HepG2 (cell line): ENCODE data around the gene GPR149. TPM values are rescaled to one million over a fixed set of nuclear protein-coding genes. Genes with fewer than 3 reads are reported as not detected.

Experiments used
- ARNT2 ChIP-seq: sonication (generic); formaldehyde crosslinking; IDR thresholded peaks from 2 replicates; pipeline ENCODE4 v1.8.0; 2022; ENCODE audit warnings: mild to moderate bottlenecking, low read depth, missing genetic modification reagents, moderate library complexity
- CCDC6 ChIP-seq: sonication (generic); formaldehyde crosslinking; IDR thresholded peaks from 2 replicates; pipeline ENCODE4 v1.8.1; 2022; ENCODE audit warnings: mild to moderate bottlenecking, missing genetic modification reagents, moderate library complexity
- EZH2 ChIP-seq: conservative IDR thresholded peaks from 2 replicates; pipeline ENCODE4 v1.6.1; 2012; ENCODE audit warnings: mild to moderate bottlenecking, low read depth, low read length, moderate library complexity
- GFI1 ChIP-seq: sonication (generic); formaldehyde crosslinking; IDR thresholded peaks from 2 replicates; pipeline ENCODE4 v1.5.0; 2020; ENCODE audit warnings: missing genetic modification reagents, mild to moderate bottlenecking, borderline replicate concordance
- KDM1A ChIP-seq: IDR thresholded peaks from 2 replicates; pipeline ENCODE4 v1.6.1; 2016; ENCODE audit warnings: missing compliant biosample characterization
- KDM5B ChIP-seq: sonication (generic); formaldehyde crosslinking; IDR thresholded peaks from 2 replicates; pipeline ENCODE4 v1.4.0; 2020; ENCODE audit warnings: missing genetic modification reagents, mild to moderate bottlenecking, borderline replicate concordance
- PHF8 ChIP-seq: sonication (generic); formaldehyde crosslinking; IDR thresholded peaks from 2 replicates; pipeline ENCODE4 v1.5.0; 2020; ENCODE audit warnings: missing genetic modification reagents
- POLR2AphosphoS2 ChIP-seq: IDR thresholded peaks from 2 replicates; pipeline ENCODE4 v1.6.1; 2011; ENCODE audit warnings: low read depth, low read length, improper control_type of control experiment
- POLR2G ChIP-seq: fragments of 200-400 bp; formaldehyde crosslinking; IDR thresholded peaks from 2 replicates; pipeline ENCODE4 v1.6.1; 2018; ENCODE audit warnings: mild to moderate bottlenecking, low read depth, low read length, moderate library complexity
- RNF2 ChIP-seq: fragments of 450-650 bp; conservative IDR thresholded peaks from 2 replicates; pipeline ENCODE4 v1.6.1; 2016; ENCODE audit warnings: low read depth
- SMAD1 ChIP-seq: sonication (generic); formaldehyde crosslinking; IDR thresholded peaks from 2 replicates; pipeline ENCODE4 v1.4.0; 2020; ENCODE audit warnings: missing genetic modification reagents, low read depth, mild to moderate bottlenecking, borderline replicate concordance
- SMARCE1 ChIP-seq: fragments of 450-650 bp; IDR thresholded peaks from 2 replicates; pipeline ENCODE4 v1.6.1; 2017; ENCODE audit warnings: borderline replicate concordance
- SNAPC2 ChIP-seq: sonication (generic); formaldehyde crosslinking; IDR thresholded peaks from 2 replicates; pipeline ENCODE4 v1.8.1; 2022; ENCODE audit warnings: mild to moderate bottlenecking, missing genetic modification reagents
- TEAD2 ChIP-seq: sonication (generic); formaldehyde crosslinking; IDR thresholded peaks from 2 replicates; pipeline ENCODE4 v1.9.0; 2021; ENCODE audit warnings: missing genetic modification reagents
- ZFP1 ChIP-seq: IDR thresholded peaks from 2 replicates; pipeline ENCODE4 v1.6.1; 2016
- ZFP36 ChIP-seq: fragments of 150-350 bp; IDR thresholded peaks from 2 replicates; pipeline ENCODE4 v1.6.1; 2018; ENCODE audit warnings: borderline replicate concordance, low read length, low read depth; ENCODE audit not compliant: partially characterized antibody
- ZNF337 ChIP-seq: sonication (generic); formaldehyde crosslinking; IDR thresholded peaks from 2 replicates; pipeline ENCODE4 v1.5.1; 2020; ENCODE audit warnings: missing genetic modification reagents, low read depth, mild to moderate bottlenecking, borderline replicate concordance
- ZNF441 ChIP-seq: sonication (generic); formaldehyde crosslinking; IDR thresholded peaks from 2 replicates; pipeline ENCODE4 v1.7.0; 2021; ENCODE audit warnings: missing genetic modification reagents, borderline replicate concordance
- ZNF552 ChIP-seq: sonication (generic); formaldehyde crosslinking; IDR thresholded peaks from 2 replicates; pipeline ENCODE4 v1.9.0; 2022; ENCODE audit warnings: missing genetic modification reagents, mild to moderate bottlenecking, borderline replicate concordance
- ZNF572 ChIP-seq: sonication (generic); formaldehyde crosslinking; IDR thresholded peaks from 2 replicates; pipeline ENCODE4 v1.5.1; 2020; ENCODE audit warnings: mild to moderate bottlenecking, missing genetic modification reagents
- ZNF678 ChIP-seq: sonication (generic); formaldehyde crosslinking; IDR thresholded peaks from 2 replicates; pipeline ENCODE4 v1.4.0; 2020; ENCODE audit warnings: mild to moderate bottlenecking, missing genetic modification reagents
- ZNF776 ChIP-seq: sonication (generic); formaldehyde crosslinking; IDR thresholded peaks from 2 replicates; pipeline ENCODE4 v1.4.0; 2020; ENCODE audit warnings: mild to moderate bottlenecking, missing genetic modification reagents
- ZNF883 ChIP-seq: sonication (generic); formaldehyde crosslinking; IDR thresholded peaks from 2 replicates; pipeline ENCODE4 v1.5.1; 2020; ENCODE audit warnings: mild to moderate bottlenecking, missing genetic modification reagents; ENCODE audit errors: not compliant biosample characterization
- polyA plus RNA-seq, 8 experiments: library from polyadenylated mRNA; depleted of rRNA in 3 of 8; stranded (reverse) in 7 of 8; unstranded in 1 of 8; fragments of >200 nt; fragmentation: Illumina TruSeq in 4 of 8; extraction: Trizol in 4 of 8; gene quantifications; 2 replicates each; pipeline versions ENCODE4 v1.2.1 to v1.2.3, GENCODE V29; 2011 to 2016; ENCODE audit warnings: low read depth in 4 of 8, missing spikeins in 1 of 8, mixed read lengths in 1 of 8; ENCODE audit not compliant: insufficient read depth in 1 of 8
- total RNA-seq, 5 experiments: library from RNA; depleted of rRNA; stranded (reverse); fragments of >200 nt; fragmentation: Illumina TruSeq; extraction: Trizol; gene quantifications; 2 replicates each; pipeline ENCODE4 v1.2.3, GENCODE V29; 2016; ENCODE audit warnings: low read depth in 1 of 5
- TF ChIP-seq, protein P1 (sequence below): sonication (generic); formaldehyde crosslinking; IDR thresholded peaks from 2 replicates; pipeline ENCODE4 v1.8.1; 2022; ENCODE audit warnings: mild to moderate bottlenecking, missing genetic modification reagents
- TF ChIP-seq, protein P2 (sequence below): sonication (generic); formaldehyde crosslinking; IDR thresholded peaks from 2 replicates; pipeline ENCODE4 v1.4.0; 2020; ENCODE audit warnings: missing genetic modification reagents
- TF ChIP-seq, protein P3 (sequence below): sonication (generic); formaldehyde crosslinking; IDR thresholded peaks from 2 replicates; pipeline ENCODE4 v1.4.0; 2020; ENCODE audit warnings: mild to moderate bottlenecking, low read depth, missing genetic modification reagents
- TF ChIP-seq, protein P4 (sequence below): sonication (generic); formaldehyde crosslinking; IDR thresholded peaks from 2 replicates; pipeline ENCODE4 v1.8.1; 2023; ENCODE audit warnings: mild to moderate bottlenecking, inconsistent platforms, moderate library complexity, missing genetic modification reagents, borderline replicate concordance

GPR149 gene
- total and polyA plus RNA-seq, 2 of the 13 experiments (the other 11 are each of a cell fraction or from before 2014, with no cell fraction given) = not detected

DNA sequence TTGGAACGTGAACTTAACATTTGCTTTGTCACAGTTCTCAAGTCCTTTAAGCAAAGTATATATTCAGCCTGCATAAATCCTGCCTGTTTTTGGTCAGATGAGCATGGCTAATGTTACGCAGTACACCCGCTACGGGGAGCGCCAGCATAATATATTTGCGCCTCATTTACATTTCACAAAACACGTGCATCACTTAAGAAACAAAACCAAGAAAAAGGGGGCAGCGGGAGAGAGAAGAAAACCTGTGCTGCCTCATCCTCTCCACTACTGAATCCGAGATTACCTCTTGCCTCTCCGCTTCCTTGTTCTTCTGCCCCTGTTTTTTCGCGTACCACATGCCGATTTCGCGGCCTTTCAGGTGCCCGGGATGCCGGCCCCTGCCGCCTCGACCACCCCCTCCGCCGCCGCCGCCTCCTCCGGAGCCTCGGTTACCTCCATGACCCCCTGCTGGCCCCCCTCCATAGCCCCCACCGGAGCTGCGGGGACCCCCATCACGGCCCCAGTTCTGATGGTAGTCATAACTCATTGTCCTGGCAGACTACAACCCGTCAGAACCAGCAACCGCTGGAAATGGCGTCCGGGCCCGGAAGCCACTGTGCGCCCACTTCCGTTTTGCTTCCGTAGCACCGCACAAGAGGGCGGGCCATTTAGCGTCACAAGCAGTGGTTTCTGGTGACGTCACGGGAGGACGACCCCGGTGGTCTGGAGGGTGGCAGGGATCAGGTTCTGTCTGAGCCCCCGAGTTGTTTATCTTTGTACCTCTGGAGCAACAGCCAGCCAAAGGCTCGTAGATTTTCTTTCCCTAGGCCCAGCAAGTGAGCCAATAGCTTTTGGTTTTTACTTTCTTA is 105.9 kb downstream of the GPR149 start, which contains the start of gene DHX36 (continued):
- TF ChIP-seq, protein P1, sequence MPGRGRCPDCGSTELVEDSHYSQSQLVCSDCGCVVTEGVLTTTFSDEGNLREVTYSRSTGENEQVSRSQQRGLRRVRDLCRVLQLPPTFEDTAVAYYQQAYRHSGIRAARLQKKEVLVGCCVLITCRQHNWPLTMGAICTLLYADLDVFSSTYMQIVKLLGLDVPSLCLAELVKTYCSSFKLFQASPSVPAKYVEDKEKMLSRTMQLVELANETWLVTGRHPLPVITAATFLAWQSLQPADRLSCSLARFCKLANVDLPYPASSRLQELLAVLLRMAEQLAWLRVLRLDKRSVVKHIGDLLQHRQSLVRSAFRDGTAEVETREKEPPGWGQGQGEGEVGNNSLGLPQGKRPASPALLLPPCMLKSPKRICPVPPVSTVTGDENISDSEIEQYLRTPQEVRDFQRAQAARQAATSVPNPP (CRISPR knock-in tag) = 0 out of 2 replicates have a peak, but pooled peaks have one; percentile 41
- TF ChIP-seq POLR2AphosphoS2 (no peak), KDM1A (no peak; the same call in 1 of the 2 replicates), SNAPC2 (CRISPR knock-in tag) (no peak), CCDC6 (CRISPR knock-in tag) (no peak), POLR2G (peak; percentile 92), RNF2 (no peak), ZFP1 (CRISPR knock-in tag) (no peak), ZFP36 (no peak), GFI1 (CRISPR knock-in tag) (0 out of 2 replicates have a peak, but pooled peaks have one; percentile 16), ZNF883 (no peak), ZNF776 (CRISPR knock-in tag) (peak; percentile 32; the same call in 1 of the 2 replicates), SMAD1 (CRISPR knock-in tag) (no peak), TEAD2 (CRISPR knock-in tag) (no peak), ZNF678 (CRISPR knock-in tag) (no peak), ZNF441 (CRISPR knock-in tag) (no peak), ARNT2 (0 out of 2 replicates have a peak, but pooled peaks have one; percentile 31), EZH2 (no peak), ZNF572 (CRISPR knock-in tag) (no peak), SMARCE1 (no peak), PHF8 (peak; percentile 84), ZNF337 (CRISPR knock-in tag) (no peak), KDM5B (CRISPR knock-in tag) (peak; percentile 93), ZNF552 (no peak)
- TF ChIP-seq, protein P2, sequence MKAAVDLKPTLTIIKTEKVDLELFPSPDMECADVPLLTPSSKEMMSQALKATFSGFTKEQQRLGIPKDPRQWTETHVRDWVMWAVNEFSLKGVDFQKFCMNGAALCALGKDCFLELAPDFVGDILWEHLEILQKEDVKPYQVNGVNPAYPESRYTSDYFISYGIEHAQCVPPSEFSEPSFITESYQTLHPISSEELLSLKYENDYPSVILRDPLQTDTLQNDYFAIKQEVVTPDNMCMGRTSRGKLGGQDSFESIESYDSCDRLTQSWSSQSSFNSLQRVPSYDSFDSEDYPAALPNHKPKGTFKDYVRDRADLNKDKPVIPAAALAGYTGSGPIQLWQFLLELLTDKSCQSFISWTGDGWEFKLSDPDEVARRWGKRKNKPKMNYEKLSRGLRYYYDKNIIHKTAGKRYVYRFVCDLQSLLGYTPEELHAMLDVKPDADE (CRISPR knock-in tag) = no peak
- TF ChIP-seq, protein P3, sequence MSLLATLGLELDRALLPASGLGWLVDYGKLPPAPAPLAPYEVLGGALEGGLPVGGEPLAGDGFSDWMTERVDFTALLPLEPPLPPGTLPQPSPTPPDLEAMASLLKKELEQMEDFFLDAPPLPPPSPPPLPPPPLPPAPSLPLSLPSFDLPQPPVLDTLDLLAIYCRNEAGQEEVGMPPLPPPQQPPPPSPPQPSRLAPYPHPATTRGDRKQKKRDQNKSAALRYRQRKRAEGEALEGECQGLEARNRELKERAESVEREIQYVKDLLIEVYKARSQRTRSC (CRISPR knock-in tag) = no peak
- TF ChIP-seq, protein P4, sequence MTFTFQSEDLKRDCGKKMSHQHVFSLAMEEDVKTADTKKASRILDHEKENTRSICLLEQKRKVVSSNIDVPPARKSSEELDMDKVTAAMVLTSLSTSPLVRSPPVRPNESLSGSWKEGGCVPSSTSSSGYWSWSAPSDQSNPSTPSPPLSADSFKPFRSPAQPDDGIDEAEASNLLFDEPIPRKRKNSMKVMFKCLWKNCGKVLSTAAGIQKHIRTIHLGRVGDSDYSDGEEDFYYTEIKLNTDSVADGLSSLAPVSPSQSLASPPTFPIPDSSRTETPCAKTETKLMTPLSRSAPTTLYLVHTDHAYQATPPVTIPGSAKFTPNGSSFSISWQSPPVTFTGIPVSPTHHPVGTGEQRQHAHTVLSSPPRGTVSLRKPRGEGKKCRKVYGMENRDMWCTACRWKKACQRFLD (CRISPR knock-in tag) = no peak; the same call in 1 of the 2 replicates
